Thoracic aorta (tissue), 2 donors: Measurements from ENCODE around the gene MRM1. TPM values are rescaled to one million over a fixed set of nuclear protein-coding genes. Genes with fewer than 3 reads are reported as not detected.

Experiments
- ATAC-seq: fragments of 150-250 bp; one replicate; pipeline ENCODE4 v1.8.0; 2017; ENCODE audit warnings: low read depth; ENCODE audit not compliant: insufficient number of reproducible peaks, low FRiP score
- DNase-seq: peaks from one replicate; pipeline ENCODE4 v3.0.0-alpha.2; 2020; ENCODE audit warnings: low spot score
- H3K27ac ChIP-seq, 2 donors: fragments of 200-600 bp; sonication (generic); 1 replicate in 1 of 2; 2 replicates in 1 of 2; pipeline ENCODE4 v1.5.1; 2016; ENCODE audit warnings: mild to moderate bottlenecking in 2 of 2, moderate library complexity in 2 of 2
- H3K27me3 ChIP-seq: fragments of 200-600 bp; sonication (generic); replicated peaks from 2 replicates; pipeline ENCODE4 v1.6.0; 2016; ENCODE audit warnings: mild to moderate bottlenecking; ENCODE audit not compliant: insufficient read depth
- H3K36me3 ChIP-seq: fragments of 200-600 bp; sonication (generic); one replicate; pipeline ENCODE4 v1.5.1; 2016
- H3K4me1 ChIP-seq, 2 donors: fragments of 200-600 bp; sonication (generic); 1 replicate in 1 of 2; 2 replicates in 1 of 2; pipeline versions ENCODE4 v1.5.1 to v1.6.0; 2016; ENCODE audit warnings: low read depth in 2 of 2, mild to moderate bottlenecking in 1 of 2; ENCODE audit not compliant: control insufficient read depth in 1 of 2
- H3K4me3 ChIP-seq: fragments of 200-600 bp; sonication (generic); 2 replicates; pipeline ENCODE4 v1.5.1; 2016; ENCODE audit warnings: mild to moderate bottlenecking
- H3K9me3 ChIP-seq: fragments of 200-600 bp; sonication (generic); 2 replicates; pipeline ENCODE4 v1.5.1; 2016
- CTCF ChIP-seq: fragments of 200-600 bp; sonication (generic); IDR thresholded peaks from one replicate; pipeline ENCODE4 v1.5.1; 2019; ENCODE audit warnings: antibody characterized with exemption
- total RNA-seq, 2 donors: library from RNA; depleted of rRNA; stranded (reverse); fragments of >200 nt; gene quantifications; one replicate each; pipeline versions ENCODE4 v1.1.0 to v1.2.3, GENCODE V29; 2016

The MRM1 gene
- total RNA-seq, 2 donors from 2014 or later, result 3.8 to 3.9 TPM

- Histone ChIP-seq H3K36me3 (peaks cover 53% of the 10 kb centered on the region), H3K9me3 (no peaks in the 10 kb centered on the region), H3K27ac (no peak overlapping the region), H3K4me1 (no peaks in the 10 kb centered on the region), H3K27me3 (no peaks in the 10 kb centered on the region), H3K4me3 (no peak overlapping the region)
- no peak for ATAC-seq
- no peak for TF ChIP-seq CTCF
- DNase-seq, result no peak
Observed at GRCh38 chr17:36578671-36579070, 22.7 kb upstream of the MRM1 start.

- Histone ChIP-seq H3K27ac (no peak overlapping the region), H3K9me3 (no peaks in the 10 kb centered on the region), H3K27me3 (no peaks in the 10 kb centered on the region), H3K4me1 (no peaks in the 10 kb centered on the region), H3K4me3 (no peak overlapping the region), H3K36me3 (peaks cover 71% of the 10 kb centered on the region)
- no peak for ATAC-seq
- DNase-seq, result no peak
- TF ChIP-seq CTCF, result no peak
Observed at GRCh38 chr17:36583787-36584186, 17.6 kb upstream of the MRM1 start.

- Histone ChIP-seq H3K27me3 (no peaks in the 10 kb centered on the region), H3K9me3 (no peaks in the 10 kb centered on the region), H3K4me3 (no peak overlapping the region), H3K27ac (no peak overlapping the region), H3K36me3 (peaks cover 51% of the 10 kb centered on the region), H3K4me1 (peaks cover under 1 to 1% of the 10 kb centered on the region in 2 donors)
- no peak for ATAC-seq
- no peak for TF ChIP-seq CTCF
- no peak for DNase-seq
Observed at GRCh38 chr17:36586138-36586537, 15.2 kb upstream of the MRM1 start.

GRCh38 chr17:36590082-36590481 is 11.3 kb upstream of the MRM1 start:
- no peaks in the 10 kb centered on the region for H3K9me3 ChIP-seq
- DNase-seq (no peak), ATAC-seq (no peak)
- H3K36me3 ChIP-seq, result peaks cover 30% of the 10 kb centered on the region
- TF ChIP-seq CTCF, result no peak
- H3K27ac ChIP-seq, result no peak overlapping the region
- H3K4me1 ChIP-seq, result peaks cover 9 to 14% of the 10 kb centered on the region in 2 donors
- H3K27me3 ChIP-seq, result no peaks in the 10 kb centered on the region
- H3K4me3 ChIP-seq, result no peak overlapping the region

- Histone ChIP-seq H3K36me3 (peaks cover 16% of the 10 kb centered on the region), H3K4me1 (peaks cover 9 to 14% of the 10 kb centered on the region in 2 donors), H3K27ac (peak within 1 kb of the TSS in 1 of 2 donors; percentile 38), H3K27me3 (no peaks in the 10 kb centered on the region), H3K4me3 (peak within 1 kb of the TSS; percentile 93), H3K9me3 (no peaks in the 10 kb centered on the region)
- DNase-seq, result peak; percentile 30
- TF ChIP-seq CTCF, result no peak
- peak; percentile 65 for ATAC-seq
Observed at GRCh38 chr17:36591434-36592315, 9.7 kb upstream of the MRM1 start, which contains the start of gene DHRS11. Gene DHRS11 (plus strand): TSS chr17:36591879. CDS start chr17:36592010, 131 bp downstream.
